ENCODE measurements around the gene FOXC1.

The FOXC1 gene

DNA sequence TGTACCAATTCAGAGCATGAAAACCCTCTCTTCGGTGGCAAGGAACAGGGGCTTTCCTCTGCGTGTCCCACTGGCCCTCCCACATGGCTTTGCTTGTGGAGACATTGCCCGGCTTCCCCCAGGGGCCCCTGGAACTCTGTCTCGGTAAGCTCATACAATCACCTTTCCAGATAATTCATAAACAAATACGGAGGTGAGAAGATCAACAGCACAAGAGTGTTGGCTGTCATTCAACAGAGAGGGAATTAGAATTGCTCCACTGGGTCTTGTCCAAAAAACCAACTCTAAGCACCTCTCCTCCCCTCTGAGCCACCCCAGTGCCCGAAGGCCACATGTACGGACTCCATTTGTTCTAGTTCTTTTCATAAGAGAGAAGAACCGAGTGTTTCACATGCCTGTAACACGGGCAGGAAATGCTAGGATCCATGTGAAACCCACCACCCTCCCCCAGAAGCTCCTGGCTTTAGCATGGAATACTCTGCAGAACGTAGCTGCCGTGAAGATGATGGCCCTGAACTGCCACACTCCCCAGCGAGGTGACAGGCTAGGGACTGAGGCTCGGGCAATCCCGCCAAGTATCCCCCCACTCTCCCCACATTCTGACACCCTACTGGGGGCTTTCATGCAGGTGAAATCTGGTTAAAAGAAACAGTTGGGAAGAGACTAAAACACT, 24.6 kb upstream of the FOXC1 start:
- no peak for DNase-seq

DNA sequence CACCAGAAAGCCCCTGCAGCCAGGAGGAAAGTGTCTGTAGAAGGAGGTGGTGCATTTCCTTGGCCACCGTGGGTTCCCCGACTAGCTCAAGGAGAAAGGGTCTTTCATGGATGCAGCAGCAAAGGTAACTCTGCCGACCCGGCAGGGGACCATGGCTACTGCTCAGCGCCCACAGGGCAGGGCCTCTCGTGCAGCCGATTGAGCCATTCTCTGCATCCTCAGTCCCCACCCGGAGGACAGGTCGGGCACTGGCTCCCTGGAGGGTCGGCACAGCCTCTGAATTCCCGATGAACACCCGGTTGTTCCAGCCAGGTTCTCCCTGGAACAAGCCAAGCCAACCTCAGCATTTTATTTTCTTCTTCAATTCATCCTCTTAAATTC, 24.1 kb upstream of the FOXC1 start:
- no peak for DNase-seq

DNA sequence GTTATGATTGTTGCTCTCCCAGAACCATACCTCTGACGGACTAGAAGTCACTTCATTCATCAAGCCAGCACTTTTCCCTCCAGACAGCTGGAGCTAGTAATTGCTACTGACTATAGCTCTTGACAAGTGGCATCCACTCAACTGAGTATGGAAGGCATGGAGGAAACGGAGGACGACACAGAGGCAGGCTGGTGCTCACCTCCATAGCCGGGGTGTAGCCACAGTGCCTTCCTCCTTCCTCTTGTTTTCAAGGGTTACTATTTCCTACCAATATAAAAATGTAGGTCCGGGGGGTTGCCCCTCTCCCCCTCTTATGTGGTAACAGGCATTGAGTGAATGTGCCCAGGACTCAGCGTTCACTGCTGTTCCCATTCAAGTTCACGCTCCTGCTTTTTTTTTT, 23.5 kb upstream of the FOXC1 start:
- no peak for DNase-seq

DNA sequence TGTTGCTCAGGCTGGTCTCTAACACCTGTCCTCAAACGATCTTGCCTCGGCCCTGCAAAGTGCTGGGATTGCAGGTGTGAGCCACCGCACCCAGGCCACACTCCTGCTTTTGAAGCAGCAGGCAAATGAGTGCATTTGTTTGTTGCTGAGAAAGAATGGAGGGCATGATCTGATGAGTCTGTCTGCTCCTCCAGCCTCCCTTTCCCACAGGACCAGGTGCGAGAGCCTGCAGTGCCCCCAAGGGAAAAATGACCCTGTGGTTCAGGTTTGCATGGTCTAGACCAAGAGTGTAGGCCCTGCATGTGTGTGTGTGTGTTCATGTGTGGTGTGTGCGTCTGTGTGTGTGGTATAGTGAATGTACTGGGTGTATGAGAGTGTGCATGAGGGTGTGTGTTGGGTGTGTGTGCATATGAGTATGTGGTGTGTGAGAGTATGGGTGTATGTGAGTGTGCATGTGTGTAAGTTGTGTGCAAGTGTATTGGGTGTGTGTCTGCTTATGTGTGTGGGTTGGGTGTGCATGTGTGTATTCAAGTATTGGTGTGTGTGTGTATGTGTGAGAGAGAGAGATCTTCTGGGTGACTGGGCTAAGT, 22.8 kb upstream of the FOXC1 start:
- no peak for DNase-seq

DNA sequence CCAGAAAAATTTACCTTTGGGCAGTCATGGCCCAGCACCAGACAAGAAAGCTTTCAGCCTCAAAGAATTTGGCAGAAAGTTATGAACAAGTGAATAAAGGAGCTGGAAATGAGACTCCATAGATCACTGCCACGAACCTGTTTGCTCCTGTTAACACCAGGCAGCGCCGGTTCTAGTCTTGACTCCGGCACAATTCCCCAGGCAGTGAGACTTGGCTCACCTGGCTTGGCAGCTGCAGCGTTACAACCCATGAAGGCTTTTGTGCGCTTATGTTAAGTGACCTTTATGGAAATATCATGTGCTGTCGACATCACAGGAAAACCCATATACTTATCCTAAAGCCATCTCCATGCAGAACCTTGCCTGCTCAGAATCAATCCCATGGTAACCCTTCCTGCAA, 22.2 kb upstream of the FOXC1 start:
- no peak for DNase-seq

DNA sequence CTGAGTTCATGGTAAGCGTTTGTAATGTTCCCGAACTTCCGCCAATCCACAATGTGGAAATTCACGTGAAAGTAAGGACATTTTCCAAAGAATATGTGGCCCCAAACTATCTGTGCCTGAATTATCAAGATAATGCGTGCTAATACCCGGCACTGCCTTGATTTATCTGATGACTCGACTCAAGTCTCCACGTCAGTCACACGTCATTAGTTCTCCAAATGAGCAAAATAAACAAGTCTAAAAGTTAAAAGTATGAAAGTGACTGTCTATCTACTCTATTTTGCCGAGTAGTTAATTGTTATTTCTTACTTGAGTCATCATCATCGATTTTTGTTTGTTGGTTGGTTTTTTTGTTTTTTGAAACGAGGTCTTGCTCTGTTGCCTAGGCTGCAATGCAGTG, 21.7 kb upstream of the FOXC1 start:
- DNase-seq, result no peak

DNA sequence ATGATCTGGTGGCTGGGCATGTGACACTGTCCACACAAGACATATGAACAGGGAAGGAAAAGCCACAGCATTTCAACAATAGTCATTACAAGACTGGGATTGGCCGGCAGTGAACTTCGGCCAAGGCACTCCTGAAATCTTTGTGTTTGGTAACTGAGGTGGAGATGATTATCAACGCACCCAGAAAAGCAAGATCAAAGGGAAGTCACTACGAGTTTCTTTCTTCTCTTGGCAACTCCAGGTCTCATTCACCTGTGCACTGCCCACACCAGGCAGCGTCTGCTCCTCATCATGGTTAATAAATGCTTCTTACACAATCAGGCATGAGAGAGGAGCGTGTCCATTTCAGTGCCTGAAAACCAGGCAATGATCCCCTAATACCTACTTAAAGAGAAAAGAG, 20.5 kb upstream of the FOXC1 start:
- no peak for DNase-seq

DNA sequence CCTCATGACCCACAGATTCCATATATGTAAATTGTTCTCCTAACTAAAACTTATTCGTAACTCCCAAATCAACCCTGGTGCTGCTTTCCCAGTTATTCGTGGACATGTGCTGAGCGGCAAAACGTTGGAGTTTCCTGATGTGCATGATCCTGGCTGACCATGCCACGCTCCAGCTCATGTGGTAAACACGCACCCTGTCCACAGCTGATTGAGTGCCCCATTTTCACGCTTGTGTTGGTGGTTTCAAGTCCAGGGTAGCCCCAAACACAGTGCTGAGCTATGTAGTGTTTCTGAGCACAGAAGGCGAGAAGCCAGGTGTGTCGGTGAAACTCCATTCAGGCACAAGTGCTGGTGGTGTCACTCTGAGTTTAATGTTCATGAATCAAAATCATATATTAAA, 19.1 kb upstream of the FOXC1 start:
- DNase-seq, result no peak

DNA sequence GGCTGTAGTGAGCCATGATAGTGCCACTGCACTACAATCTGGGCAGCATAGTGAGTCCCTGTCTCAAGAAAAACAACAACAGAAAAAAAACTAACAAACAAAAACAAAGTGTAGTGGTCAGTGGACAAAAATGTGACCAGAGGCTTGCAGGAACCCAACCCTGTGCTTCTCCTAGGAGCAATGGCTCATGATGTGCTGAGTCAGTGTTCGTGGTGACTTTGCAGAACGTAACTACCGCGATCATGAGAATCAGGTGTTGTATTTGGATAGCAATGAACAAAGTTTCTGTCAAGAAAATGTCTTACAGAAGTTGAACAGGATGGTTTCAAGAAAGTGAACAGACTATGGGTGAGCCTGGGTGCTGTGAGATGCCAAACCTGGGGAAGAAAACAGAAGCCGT, 18.5 kb upstream of the FOXC1 start:
- DNase-seq, result no peak

DNA sequence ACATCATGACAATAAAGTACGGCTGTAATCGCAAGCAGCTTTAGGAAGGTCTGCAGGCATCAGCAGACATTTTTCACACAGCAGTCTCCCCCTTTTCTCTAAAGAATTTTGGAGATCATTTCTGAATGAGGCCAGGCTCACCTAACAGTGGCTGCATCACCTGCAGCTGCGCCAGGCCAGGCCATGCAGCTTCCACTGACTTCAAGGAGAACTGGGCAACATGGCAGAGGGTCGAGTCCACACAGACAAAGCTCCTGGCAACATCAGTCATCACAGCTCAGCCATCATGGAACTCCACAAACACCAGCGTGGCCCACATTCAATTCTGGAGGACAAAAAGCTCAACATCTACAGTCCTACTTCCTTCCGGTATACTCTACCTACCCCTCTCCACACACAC, 17.8 kb upstream of the FOXC1 start:
- no peak for DNase-seq

DNA sequence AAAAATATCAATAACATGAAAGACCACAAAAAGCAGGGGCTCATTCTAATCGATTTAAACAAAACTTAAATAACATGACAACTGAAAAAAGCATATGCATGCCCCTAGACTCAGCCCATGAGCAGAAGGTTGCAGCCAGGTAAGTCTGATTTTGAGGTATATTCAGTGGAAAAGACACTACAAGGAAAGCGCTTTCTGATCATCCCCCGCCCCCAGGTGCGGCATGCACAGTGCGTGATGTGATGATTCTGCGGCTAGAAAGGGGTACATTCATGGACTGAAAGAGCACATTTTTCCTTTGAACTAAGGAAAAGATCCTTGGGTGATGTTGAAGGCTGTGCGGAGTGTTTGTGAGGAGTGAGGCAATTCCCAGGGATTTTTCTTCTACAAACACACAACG, 16.9 kb upstream of the FOXC1 start:
- DNase-seq, result no peak

DNA sequence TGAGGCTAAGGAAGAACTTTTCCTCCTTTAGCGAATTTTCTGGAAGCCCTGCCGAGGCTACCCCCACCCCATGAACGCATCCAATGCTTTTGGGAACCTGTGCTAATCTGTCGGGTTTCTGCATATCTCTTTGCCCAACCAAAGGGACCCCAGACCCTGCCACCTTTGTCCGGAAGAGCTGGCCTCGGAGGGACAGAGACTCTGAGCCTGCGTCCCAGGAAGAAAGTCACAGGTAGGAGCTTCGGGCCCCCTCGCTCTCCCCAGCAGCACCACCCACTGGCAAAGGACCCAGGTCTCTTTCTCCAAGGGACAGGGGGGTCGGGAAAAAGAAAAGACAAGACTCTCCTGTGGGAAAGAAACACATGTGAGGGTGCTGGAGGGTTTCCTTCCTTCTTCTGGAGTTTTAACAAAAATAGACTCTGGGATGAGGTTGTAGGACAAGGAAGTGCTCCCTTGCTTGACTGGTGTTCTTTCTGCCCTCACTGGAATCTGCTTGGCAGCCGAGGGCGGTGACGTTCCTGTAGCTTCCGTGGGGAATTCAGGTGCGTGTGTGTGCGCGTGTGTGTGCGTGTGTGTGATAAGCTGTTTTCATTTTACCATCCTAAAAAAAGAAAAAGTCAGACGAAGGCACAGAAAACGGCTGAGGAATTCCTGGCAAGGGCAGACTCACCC, 16.3 kb upstream of the FOXC1 start:
- DNase-seq, result no peak

DNA sequence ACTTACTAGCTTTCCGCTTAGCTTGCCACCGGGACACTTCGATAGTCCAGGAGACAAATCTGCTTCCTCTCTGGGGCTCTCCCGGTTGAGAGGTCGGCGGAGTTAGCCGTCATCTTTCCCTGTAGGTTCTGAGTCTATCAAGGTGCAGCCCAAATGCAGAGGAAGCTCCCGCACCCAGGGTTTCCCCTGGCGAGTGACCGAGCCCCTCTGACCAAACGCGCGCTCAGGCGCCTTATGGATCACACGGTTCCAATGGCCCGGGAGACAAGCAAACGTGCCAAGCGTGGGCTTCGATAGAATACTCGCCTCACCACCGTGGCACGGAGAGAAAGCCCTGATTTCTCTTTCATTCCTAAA, 15.8 kb upstream of the FOXC1 start:
- DNase-seq, result no peak

DNA sequence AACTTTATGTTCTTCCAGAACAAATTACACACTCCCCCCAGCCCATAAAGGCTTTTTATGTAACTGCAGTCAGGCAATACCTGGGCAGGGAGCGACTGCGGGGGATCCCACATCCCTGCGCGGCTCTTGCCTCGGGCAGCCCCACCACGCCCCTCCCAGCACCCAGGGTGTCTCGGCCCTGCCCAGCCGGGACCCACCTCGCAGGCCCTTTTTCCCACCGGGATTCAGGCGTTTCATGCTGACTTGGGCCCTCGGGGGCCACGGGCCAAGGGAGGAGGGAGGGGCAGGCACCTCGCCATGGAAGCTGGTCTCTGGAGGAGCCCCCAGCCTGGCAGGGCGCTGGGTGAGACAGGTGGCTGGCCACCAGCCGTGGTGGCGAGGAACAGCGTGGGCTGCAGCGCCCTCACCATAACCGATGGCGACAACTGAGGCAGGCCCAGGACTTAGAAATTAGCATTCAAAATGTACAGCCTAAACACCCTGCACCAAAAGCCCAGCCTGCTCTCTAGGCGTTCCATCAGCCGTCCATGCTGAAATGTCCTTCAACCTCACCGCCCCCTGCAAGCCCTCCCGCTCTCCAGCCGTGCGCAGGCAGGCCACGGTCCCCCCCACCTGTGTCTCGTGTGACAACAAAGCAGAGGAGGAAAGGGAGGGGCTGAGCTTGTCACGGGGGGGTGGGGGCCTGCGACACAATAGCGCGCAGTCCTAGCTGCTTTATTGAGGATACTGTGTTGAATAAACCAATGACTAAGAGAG, 15.1 kb upstream of the FOXC1 start:
- no peak for DNase-seq

DNA sequence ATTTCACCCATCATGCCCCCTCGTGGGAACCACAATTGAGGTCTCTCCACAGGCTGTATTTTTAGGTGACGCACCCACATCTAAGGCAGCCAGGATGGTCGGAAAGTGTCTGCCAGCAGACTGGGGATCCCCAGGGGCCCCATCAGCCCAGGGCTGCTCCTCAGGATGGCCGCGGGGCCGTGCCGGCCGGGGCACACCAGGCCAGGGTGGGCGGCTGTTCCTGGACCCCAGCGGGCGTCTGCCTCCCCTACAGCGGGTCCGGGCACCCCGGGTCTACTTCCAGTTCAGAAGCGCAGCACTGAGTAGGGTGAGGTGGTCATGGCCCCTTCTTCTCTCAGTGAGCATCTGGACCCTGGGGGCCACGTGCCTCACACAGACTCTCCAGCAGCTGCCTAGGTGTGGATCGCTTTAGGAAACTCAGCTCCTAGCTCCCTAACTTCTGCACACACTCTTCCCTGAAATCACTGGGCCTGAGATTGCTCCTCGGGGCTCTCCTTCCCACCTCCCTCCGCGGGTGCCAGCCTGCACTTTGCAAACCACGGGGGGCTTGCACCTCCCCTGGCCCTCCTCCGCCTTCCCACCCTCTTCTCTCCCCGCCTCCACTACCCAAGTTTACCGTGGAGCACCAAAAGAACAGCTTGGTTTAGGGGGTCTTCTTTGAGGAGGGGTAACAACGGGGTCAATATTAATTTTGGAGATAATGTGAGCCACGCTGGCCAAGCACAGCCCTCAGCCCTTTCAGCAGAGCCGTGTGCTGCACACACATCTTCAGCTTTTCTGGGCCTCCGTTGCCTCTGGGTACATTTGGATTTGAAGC, 14.2 kb upstream of the FOXC1 start:
- no peak for DNase-seq

DNA sequence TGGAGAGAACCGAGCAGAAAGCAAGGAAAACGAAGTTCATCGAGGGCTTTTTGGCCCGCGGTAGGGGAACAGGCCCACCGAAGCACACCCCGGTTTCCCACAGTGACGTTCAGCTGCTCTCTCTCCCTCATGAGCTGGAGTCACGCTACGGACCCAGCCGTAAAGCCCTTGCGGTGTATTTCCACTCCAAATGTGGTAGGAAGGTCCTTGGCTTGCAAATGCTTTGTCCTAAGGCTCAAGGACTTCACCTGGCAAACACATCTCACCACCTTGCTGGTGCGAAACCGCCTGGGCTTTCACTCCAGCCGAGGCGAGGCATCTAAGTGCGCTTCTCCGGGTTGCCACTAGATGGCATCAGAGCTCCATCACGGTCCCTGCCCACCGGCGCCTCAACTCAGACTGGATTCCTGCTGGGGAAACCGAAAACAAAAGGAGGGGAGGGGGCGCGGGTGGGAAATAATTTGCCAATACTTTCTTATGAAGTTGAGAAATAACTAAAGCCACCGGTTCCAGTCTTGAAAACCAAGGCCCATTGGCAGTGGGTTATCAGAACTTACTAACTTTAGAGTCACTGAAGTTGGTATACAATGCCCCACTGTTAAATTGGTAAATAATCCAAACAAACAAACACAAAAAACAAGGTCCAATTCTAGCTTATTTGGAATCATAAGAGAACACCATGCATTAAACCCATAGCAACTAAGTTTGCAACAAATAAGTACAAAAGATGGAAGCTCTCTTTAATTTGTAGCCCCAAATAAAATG, 13.4 kb upstream of the FOXC1 start:
- no peak for DNase-seq

DNA sequence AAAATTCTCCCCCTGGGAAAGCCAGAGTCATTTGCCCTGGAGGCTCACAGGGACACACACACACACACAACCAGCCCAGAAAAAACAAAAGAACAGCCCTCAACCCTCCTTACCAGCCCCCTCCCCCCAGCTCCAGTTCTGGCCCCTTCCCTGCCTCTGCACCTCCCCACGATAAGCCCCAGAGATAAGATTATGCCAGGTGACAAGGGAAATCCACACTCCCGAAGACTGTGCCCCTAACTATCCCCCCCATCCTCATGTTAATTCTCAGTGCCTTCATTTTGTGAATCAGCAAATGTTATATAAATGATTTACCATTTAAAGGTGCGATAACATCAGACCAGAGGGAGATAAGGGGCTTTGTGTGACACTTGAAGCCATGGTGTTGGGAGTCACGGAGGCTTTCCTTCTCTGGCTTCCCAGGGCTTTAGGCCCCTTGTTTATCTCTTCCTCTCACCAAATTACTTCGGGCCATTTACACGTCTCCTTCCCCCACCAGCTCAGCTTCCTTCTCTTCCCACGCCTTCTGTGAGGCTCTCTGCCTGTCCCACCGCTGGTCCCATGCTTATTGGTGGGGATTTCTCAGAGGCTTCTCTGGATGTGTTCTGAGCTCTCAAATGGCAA, 12.5 kb upstream of the FOXC1 start:
- DNase-seq, result no peak

DNA sequence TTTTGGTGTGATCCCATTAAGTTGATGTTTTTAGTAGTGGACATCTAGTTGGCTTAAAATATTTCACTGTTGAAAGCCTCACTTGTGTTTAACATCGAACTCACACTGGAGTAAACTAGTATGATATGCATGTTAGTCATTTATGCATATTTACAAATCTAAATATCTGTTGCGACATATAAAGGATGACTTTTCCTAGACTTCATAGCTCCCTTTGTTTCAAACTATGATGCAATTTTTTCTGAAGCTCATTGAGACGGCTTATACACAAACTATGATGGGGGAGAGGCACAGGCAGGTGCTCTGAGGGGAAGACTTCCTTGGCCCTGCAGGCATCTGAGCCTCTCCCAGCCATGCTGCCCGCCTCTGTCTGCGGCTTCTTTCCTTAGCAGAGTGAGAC, 11.8 kb upstream of the FOXC1 start:
- no peak for DNase-seq

DNA sequence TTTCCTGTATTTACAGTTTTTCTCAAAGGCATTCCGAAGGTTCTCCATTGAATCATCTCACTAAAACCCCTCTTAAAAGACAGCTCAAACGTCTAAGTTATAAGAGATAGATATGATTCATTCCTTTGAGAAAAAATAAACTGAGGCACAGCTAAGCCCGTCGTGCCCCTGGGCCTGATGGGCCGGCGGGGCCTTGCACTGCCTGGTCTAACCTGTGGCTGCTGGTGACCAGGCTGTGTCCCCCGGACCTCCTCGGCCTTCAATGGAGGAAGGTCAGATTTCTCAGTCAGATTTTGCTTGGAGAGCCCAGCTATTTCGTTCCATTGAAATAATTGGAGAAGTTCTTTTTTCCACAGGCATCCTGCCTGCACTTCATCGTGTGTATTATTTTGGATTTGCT, 11.3 kb upstream of the FOXC1 start:
- DNase-seq, result no peak

DNA sequence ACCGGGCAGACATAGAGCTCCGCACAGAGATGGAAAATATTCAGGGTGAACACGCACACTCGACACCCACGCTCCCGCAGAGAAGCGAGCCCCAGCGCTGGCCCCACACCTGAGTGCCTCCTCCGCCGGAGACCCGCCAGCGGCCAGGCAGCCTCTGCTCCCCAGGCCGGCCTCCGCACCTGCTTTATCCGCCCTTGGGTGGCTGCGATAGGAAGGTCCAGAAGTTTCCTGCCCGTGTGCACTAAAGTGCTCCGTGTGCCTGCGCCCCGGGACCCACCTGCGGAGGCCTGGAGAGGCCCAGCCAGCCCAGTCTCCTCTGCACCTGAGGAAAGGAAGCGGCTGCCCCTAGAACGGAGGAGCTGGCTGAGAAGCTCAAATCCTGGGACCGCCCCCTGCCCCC, 10.8 kb upstream of the FOXC1 start:
- DNase-seq, result no peak

DNA sequence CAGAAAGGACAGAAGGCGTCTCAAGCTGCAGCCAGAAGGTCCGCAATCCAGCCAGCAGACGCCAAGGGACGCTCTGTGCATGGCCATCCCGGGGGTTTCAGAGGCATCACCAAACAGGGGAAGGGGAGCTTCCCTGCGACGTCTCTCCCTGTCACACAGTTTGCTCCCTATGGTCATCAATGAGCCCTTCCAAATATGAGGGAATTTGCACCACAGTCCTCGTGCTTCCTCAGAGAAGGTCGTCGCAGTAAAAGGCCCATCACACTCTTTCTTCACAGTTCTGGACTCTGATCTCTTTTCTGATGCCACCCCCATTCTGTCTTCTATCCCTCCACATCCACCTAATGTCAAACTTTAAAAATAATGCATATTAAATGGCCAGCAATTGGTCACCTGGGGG, 10.2 kb upstream of the FOXC1 start:
- DNase-seq, result no peak

Data from NCI-H510A (cell line).